Measurements from ENCODE around the gene PDE4D.
"Not testable (repeated sequence)": the region's sequence is repeated elsewhere in the genome, so short reads cannot be mapped to it uniquely, and the experiment has no call there.

Gene PDE4D

DNA sequence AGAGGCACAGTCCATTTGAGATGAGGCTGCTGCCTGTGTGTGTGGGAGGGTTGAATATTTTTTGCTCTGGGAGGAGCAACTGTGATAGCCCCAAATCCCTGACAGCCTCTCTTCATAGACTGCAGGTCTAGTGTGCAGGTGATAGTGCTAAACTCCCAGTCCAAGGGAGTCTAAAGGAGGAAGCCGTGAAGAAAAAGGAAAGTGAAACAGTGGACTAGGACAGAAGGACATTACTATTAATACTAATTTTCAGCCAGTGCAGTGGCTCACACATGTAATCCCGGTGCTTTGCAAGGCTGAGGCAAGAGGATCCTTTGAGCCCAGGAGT lies 295.0 kb downstream of the PDE4D start:
- DNase-seq (ENCODE audit: insufficient read length, low spot score) (no peak), FAIRE-seq (no peak)
- TF ChIP-seq, protein P1, sequence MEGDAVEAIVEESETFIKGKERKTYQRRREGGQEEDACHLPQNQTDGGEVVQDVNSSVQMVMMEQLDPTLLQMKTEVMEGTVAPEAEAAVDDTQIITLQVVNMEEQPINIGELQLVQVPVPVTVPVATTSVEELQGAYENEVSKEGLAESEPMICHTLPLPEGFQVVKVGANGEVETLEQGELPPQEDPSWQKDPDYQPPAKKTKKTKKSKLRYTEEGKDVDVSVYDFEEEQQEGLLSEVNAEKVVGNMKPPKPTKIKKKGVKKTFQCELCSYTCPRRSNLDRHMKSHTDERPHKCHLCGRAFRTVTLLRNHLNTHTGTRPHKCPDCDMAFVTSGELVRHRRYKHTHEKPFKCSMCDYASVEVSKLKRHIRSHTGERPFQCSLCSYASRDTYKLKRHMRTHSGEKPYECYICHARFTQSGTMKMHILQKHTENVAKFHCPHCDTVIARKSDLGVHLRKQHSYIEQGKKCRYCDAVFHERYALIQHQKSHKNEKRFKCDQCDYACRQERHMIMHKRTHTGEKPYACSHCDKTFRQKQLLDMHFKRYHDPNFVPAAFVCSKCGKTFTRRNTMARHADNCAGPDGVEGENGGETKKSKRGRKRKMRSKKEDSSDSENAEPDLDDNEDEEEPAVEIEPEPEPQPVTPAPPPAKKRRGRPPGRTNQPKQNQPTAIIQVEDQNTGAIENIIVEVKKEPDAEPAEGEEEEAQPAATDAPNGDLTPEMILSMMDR (IDR thresholded peaks at IDR 0.05; ENCODE audit: insufficient read depth, missing control alignments), result no peak

DNA sequence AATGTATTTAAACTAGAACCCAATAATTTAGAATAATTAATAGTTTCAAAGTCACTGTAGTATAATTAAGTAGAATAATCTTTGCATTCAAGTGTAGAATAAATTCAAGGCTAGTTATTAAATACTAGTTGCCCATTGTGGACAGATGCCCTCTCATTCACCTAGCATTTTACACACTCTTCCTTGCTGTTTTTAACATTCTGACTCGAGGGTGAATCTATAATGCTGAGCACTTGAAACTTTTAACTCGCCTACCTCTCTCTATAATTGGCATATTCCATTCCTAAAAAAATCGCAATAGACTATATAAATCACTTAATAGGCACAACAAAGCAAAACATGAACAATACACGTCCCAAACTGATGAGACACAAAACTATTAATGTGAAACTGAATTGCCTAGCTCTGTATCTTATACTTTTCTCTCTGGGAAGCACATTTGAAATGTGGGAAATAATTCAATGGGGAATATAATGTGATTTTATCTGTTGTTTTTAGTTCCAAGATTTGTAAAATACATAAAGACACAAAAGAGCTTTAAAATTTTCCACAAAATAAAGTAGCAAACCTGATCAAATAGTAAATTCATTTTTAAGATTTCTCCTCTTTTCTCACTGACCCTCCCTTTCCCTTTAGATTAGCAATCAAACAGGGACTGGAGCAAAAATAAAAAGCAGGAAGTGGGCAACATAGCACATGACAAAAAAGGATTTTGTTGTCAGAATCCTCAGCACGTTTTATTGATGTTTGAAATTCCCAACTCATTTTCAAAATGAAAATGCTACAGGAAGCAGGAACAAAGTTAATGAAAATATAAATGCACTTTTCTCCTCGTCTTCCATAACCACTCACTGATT lies 295.6 kb downstream of the PDE4D start:
- no peak for DNase-seq (ENCODE audit: insufficient read length, low spot score)
- no peak for FAIRE-seq
- TF ChIP-seq, protein P1 (IDR thresholded peaks at IDR 0.05; ENCODE audit: insufficient read depth, missing control alignments), result no peak

DNA sequence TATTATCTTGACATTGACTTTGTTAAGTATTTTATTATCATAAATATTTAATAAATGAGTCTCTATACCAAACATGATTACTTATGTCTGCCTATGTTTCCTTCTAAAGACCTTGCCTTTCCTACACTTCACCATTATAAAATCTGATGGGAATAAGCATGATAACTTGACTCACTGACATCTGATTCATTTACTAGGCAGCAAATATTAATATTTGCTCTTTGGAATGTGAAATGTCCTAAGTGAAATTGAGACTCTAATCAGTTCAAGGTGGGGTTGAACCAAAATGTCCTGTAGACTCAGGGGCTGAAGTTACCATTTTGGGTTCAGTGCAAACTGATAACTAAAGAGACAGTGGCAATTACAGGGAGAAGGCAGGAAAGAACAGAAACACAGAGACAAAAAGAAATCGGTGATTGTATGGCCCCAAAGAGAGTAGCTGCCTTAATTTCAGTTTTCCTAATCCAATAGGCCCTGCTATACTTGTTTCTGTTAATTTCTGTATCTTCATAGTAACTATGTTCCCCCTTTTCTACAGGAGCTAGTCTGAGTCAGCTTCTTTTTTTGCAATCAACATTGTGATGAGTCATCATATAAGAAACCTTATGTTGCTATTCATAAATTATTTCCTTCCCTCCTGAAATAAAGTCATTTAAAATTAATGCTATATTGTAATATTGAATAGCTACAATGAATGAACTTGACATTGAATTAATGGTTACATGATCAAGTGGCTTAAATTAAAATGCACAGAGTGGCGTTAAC lies 296.8 kb downstream of the PDE4D start:
- TF ChIP-seq, protein P1 (IDR thresholded peaks at IDR 0.05; ENCODE audit: insufficient read depth, missing control alignments), result no peak
- FAIRE-seq, result no peak
- DNase-seq (ENCODE audit: insufficient read length, low spot score), result no peak

DNA sequence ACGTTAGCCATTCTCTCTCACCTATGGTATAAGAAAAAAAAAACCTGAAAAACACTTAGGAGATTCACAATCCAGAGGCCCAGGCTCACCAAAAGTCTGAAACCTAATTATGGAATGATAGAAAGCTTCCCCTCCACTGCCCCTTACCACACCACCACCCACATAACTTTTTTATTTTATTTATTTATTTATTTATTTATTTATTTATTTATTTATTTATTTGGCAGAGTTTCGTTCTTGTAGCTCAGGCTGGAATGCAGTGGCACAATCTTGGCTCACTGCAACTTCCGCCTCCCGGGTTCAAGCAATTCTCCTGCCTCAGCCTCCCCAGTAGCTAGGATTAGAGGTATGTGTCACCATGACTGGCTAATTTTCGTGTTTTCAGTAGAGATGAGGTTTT lies 299.4 kb downstream of the PDE4D start:
- DNase-seq (ENCODE audit: insufficient read length, low spot score); FAIRE-seq: not testable (repeated sequence)

DNA sequence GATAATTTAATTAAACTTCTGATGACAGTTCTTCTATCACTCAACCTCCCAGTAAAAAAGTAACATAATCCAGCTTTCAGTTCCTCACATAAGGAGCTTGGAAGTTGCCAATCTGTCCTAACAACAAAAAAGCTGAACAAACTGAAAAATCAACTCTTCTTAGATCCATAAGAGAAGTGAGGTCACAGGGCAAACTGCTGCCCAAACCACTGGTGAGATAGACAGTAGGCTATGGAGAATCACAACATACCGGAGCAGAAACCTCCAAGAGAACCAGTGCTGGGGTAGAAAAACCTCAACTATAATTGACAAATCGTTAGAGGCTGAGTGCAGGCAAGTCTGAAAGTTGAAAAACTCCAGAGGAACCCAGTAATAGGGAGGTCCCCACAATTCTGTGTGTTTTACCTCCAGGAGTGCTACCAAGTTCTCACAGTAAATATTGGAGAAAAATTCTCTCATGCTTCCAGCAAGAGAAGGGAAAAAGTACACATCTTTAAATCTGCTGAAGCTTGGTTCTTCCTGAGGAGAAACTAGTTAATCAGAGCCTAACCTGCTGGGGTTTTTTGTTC lies 300.0 kb downstream of the PDE4D start:
- DNase-seq (ENCODE audit: insufficient read length, low spot score), result no peak
- no peak for FAIRE-seq
- TF ChIP-seq, protein P1 (IDR thresholded peaks at IDR 0.05; ENCODE audit: insufficient read depth, missing control alignments), result no peak

DNA sequence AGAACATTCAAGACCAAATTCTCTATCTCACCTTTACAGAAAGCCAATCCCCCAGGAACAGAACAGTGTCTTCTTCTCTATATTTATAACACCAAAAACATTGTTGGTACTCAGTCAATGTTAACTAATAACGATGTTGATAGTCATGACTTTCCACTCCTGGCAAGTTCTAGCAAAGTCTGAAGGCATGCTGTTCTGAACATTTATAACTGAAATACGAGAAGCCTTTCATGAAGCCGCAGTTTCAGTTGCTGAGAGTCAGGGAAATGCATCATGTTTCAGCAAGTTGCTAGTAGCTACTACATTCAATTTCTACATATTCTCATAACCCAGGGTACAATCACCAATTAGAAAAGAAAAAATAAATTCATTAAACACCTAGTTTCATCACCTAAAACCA lies 301.4 kb downstream of the PDE4D start:
- DNase-seq (ENCODE audit: insufficient read length, low spot score) (no peak), FAIRE-seq (no peak)
- TF ChIP-seq, protein P1 (IDR thresholded peaks at IDR 0.05; ENCODE audit: insufficient read depth, missing control alignments), result no peak

DNA sequence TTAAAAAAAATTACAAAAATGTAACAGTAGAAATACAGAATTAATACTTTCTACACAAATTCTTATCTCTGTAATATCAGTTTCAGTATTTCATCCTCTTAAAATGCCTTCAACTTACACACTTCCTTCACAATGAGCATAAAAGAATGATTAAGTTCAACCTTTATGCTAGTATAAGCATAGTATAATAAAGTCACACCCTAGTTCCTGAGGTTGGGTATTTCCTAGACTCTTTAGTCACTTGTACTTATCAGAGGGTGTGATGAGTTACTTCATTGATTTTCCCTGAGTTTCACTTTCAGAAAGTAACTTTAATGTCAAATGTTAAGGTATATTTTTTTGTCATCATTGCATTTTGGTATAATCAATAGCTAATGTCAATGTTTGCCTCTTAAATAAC lies 302.4 kb downstream of the PDE4D start:
- FAIRE-seq (no peak), DNase-seq (ENCODE audit: insufficient read length, low spot score) (no peak)
- TF ChIP-seq, protein P1 (IDR thresholded peaks at IDR 0.05; ENCODE audit: insufficient read depth, missing control alignments), result no peak
